GM18499 (cell line): ENCODE data around the gene CUL2.

ENCODE experiments used
- ATAC-seq: cut with Tn5 transposase; IDR thresholded peaks from one replicate; pipeline ENCODE4 v1.9.1; 2021; ENCODE audit warnings: moderate number of reproducible peaks; ENCODE audit not compliant: insufficient read depth, unreplicated experiment

Gene CUL2

GRCh38 chr10:35090162-35090954 is at the start of gene CUL2:
CUL2 (minus strand) TSS chr10:35090341; CDS start chr10:35071317, 19,024 bp downstream.
- ATAC-seq, result peak; percentile 55

- no peak for ATAC-seq
These were observed 46.2 kb upstream of the CUL2 start for GRCh38 chr10:35136263-35136815.

- no peak for ATAC-seq
These were observed 45.7 kb upstream of the CUL2 start for GRCh38 chr10:35135861-35136260.

GRCh38 chr10:35133586-35133985 is 43.4 kb upstream of the CUL2 start:
- ATAC-seq, result no peak

- ATAC-seq, result no peak
These were observed 42.6 kb upstream of the CUL2 start for GRCh38 chr10:35132727-35133126.

- no peak for ATAC-seq
These were observed 40.5 kb upstream of the CUL2 start for GRCh38 chr10:35130663-35131062.

- ATAC-seq, result no peak
These were observed 39.1 kb upstream of the CUL2 start for GRCh38 chr10:35129185-35129674.

- no peak for ATAC-seq
These were observed 37.2 kb upstream of the CUL2 start for GRCh38 chr10:35127289-35127891.

GRCh38 chr10:35126530-35127288 is 36.6 kb upstream of the CUL2 start, which contains the start of gene CREM:
CREM (plus strand) TSS chr10:35126846; CDS start chr10:35137836, 10,990 bp downstream.
- ATAC-seq, result peak; percentile 49

GRCh38 chr10:35126062-35126529 is 36.0 kb upstream of the CUL2 start:
- ATAC-seq, result peak; percentile 1

- ATAC-seq, result no peak
These were observed 34.4 kb upstream of the CUL2 start for GRCh38 chr10:35124540-35124939.

- ATAC-seq, result no peak
These were observed 29.2 kb upstream of the CUL2 start for GRCh38 chr10:35119378-35119777.

GRCh38 chr10:35112571-35112970 is 22.4 kb upstream of the CUL2 start:
- ATAC-seq, result no peak

GRCh38 chr10:35103882-35104281 is 13.7 kb upstream of the CUL2 start:
- no peak for ATAC-seq

GRCh38 chr10:35097510-35097909 is 7.4 kb upstream of the CUL2 start:
- no peak for ATAC-seq

- no peak for ATAC-seq
These were observed 6.2 kb upstream of the CUL2 start for GRCh38 chr10:35096312-35096711.

- no peak for ATAC-seq
These were observed 2.7 kb upstream of the CUL2 start for GRCh38 chr10:35092851-35093250.

GRCh38 chr10:35091994-35092790 is 2.1 kb upstream of the CUL2 start:
- no peak for ATAC-seq

GRCh38 chr10:35089611-35090161 is 455 bp downstream of the CUL2 start:
- peak; percentile 6 for ATAC-seq
